Neutrophil (primary cell): ENCODE measurements around the gene ECHS1.

Experiments used
- H3K27ac ChIP-seq: fragments of 200-600 bp; sonication (generic); 2 replicates; pipeline ENCODE4 v1.5.1; 2016; ENCODE audit warnings: mild to moderate bottlenecking, moderate library complexity
- H3K27me3 ChIP-seq: fragments of 200-600 bp; sonication (generic); 2 replicates; pipeline ENCODE4 v1.6.0; 2016; ENCODE audit warnings: mild to moderate bottlenecking
- H3K36me3 ChIP-seq: fragments of 200-600 bp; sonication (generic); 2 replicates; pipeline ENCODE4 v1.5.1; 2017
- H3K4me1 ChIP-seq, 2 experiments: fragments of 200-600 bp in 1 of 2; sonication (generic) in 1 of 2; 1 replicate in 1 of 2; 2 replicates in 1 of 2; pipeline versions ENCODE4 v1.5.1 to v1.6.1; 2013 to 2016; ENCODE audit warnings: low read depth in 1 of 2, low read length in 1 of 2, mild to moderate bottlenecking in 1 of 2, moderate library complexity in 1 of 2; ENCODE audit not compliant: control insufficient read depth in 1 of 2, insufficient read depth in 1 of 2
- H3K4me3 ChIP-seq, 2 experiments: fragments of 200-600 bp in 1 of 2; sonication (generic) in 1 of 2; 1 replicate in 1 of 2; 2 replicates in 1 of 2; pipeline ENCODE4 v1.5.1; 2013 to 2016; ENCODE audit warnings: low read depth in 1 of 2, low read length in 1 of 2, mild to moderate bottlenecking in 1 of 2, moderate library complexity in 1 of 2
- H3K9me3 ChIP-seq: fragments of 200-600 bp; sonication (generic); 2 replicates; pipeline ENCODE4 v1.5.1; 2016
- CTCF ChIP-seq: fragments of 200-600 bp; sonication (generic); IDR thresholded peaks from 2 replicates; pipeline ENCODE4 v1.5.1; 2016; ENCODE audit warnings: antibody characterized with exemption

ECHS1 gene

DNA sequence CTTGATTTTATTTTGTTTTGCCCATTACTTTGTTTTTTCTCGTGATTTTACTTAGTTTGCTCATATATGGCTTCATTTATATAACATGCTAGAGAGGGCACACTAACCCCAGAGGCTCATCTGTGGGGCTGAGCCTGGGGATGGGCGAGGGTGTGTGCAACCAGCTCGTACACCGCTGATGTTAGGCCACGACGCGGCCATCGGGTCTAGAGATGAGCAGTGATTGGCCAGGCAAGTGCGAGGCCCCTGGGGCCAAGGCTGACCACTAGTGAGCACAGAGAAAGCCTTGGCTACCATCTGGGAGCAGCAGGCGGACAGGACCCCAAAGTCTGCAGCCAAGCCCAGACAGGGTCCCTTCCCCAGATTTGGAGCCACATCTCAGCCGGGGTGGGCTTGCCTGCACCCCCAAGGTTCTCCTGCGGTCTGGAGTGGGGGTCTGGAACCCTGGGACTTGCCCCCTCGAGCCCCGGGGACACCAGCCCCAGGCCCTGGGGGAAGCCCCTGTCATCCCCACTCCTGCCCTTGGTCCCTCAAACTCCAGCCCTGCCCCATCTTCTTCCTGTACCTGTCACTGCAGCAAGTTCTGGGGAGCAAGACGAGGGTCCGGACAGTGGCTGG, 19.1 kb downstream of the ECHS1 start:
- Histone ChIP-seq H3K36me3 (no peaks in the 10 kb centered on the region), H3K4me3 (no peak overlapping the region), H3K4me1 (peaks cover 12 to 13% of the 10 kb centered on the region in 2 experiments), H3K27me3 (peaks cover 69% of the 10 kb centered on the region), H3K9me3 (no peaks in the 10 kb centered on the region), H3K27ac (no peak overlapping the region)
- no peak for TF ChIP-seq CTCF

DNA sequence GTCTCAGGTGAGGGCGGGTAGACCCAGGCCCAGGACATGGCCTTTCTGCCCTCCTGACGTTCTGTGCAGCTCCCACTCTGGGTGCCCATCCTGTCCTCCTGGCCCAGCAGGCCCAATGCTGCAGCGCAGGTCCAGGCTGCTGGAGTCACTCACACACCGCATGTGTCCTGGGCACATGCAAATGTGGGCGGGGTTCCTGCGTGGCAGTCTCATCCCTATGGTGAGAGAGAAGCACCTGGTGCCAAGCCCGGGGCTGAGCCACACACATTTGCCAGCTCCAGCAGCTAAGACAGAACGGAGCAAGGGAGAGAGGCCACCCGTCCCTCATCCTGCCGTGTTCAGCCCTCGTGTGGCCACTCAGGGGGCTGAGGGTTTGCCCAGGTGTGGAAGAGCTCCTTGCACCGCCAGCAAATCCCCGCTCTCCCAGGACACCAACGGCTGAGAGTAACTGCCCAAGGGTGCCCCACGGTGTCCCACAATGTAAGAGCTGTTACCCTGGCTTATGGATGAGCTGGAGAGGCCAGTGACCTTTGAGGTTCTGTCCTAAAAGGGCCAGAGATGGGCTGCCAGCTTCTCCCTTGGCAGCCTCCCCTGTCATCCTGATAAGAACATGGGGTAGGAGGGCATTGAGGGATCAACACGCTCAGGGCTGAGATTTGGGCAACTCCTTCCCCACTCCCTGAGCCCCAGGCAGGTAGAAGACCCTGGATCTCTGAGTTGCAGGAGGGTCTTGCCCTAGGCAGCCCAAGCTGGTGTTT, 19.8 kb downstream of the ECHS1 start:
- Histone ChIP-seq H3K9me3 (no peaks in the 10 kb centered on the region), H3K4me1 (peaks cover 12 to 13% of the 10 kb centered on the region in 2 experiments), H3K27me3 (peaks cover 71% of the 10 kb centered on the region), H3K36me3 (no peaks in the 10 kb centered on the region), H3K4me3 (no peak overlapping the region), H3K27ac (no peak overlapping the region)
- no peak for TF ChIP-seq CTCF

DNA sequence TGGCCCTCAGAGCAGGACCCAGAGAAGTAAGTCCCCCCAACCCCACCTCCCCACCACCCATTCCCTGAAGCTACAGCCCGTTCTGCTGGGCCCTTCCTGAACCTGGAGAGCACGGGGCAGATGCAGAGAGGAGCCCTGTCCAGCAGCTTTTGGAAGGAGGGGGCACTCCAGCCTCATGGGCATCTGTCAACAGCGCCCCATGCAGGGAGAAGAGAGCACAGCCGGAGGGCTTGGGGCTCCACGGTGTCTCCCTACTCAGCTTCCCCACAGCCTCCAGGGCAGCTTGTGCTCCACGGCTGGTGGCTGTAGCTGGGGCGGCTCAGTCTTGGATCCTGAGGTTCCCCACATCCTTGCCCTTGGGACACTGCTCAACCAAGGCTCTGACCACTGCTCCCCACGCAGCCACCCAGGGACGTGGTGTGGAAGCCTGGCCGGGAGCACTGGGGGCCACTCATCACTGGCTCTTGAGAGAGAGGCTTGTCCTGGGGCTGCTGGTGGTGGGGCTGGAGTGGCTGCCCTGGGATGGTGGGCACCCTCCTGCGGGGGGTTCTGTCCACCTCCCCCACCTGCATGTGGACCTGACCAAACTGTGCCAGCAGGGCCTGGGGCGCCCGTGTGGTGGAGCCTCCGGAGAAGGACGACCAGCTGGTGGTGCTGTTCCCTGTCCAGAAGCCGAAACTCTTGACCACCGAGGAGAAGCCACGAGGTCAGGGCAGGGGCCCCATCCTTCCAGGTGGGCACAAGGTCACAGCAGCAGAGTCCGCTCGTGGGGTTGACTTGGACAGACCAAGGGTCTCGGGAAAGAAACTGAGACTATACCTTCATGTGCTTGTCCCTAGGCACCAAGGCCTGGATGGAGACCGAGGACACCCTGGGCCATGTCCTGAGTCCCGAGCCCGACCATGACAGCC, 21.5 kb downstream of the ECHS1 start:
- Histone ChIP-seq H3K4me1 (peaks cover 1 to 2% of the 10 kb centered on the region in 2 experiments), H3K36me3 (no peaks in the 10 kb centered on the region), H3K4me3 (no peak overlapping the region), H3K27me3 (peaks cover 71% of the 10 kb centered on the region), H3K27ac (no peak overlapping the region), H3K9me3 (no peaks in the 10 kb centered on the region)
- TF ChIP-seq CTCF: no peak

- Histone ChIP-seq H3K27ac (no peak overlapping the region), H3K9me3 (no peaks in the 10 kb centered on the region), H3K4me1 (no peaks in the 10 kb centered on the region), H3K36me3 (no peaks in the 10 kb centered on the region), H3K4me3 (no peak overlapping the region), H3K27me3 (peaks cover 71% of the 10 kb centered on the region)
- TF ChIP-seq CTCF: no peak
Measured at GRCh38 chr10:133350950-133351329, 22.2 kb downstream of the ECHS1 start.

DNA sequence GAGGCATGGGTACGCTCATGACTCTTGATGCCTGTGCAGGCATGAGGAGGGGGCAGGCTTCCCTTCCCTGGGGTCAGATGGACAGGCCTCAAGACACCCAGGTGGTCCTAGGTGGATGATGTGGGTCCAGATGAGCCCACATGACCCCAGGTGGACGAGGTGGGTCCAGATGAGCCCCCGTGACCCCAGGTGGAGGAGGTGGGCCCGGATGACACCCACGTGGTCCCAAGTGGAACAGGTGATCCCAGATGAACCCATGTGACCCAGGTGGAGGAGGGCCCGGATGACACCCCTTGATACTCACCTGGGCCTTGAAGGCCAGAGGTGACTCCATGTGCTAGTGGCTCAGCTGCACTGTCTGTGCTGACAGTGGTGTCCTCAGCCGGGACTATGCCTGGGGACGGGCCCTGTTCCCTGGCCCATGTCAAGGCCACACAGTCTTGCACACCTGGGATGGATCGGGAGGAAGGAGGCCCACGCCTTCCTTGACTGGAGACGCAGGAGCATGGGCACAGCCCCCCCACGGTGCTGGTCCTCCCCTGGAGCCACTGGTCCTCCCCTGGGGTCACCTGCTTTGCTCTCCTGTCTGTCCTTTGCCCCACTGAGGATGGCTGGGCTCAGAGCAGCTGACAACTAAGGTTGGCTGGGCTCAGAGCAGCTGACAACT, 22.7 kb downstream of the ECHS1 start:
- H3K9me3 ChIP-seq: no peaks in the 10 kb centered on the region
- no peak for TF ChIP-seq CTCF
- H3K27me3 ChIP-seq: peaks cover 71% of the 10 kb centered on the region

More for the DNA sequence above, 22.7 kb downstream of the ECHS1 start:
- no peaks in the 10 kb centered on the region for H3K36me3 ChIP-seq
- no peak overlapping the region for H3K4me3 ChIP-seq
- H3K27ac ChIP-seq: no peak overlapping the region
- no peaks in the 10 kb centered on the region for H3K4me1 ChIP-seq
